C4-2B (cell line): ENCODE results near the gene CCDC13.

Source experiments
- CTCF ChIP-seq: fragments of 450-650 bp; conservative IDR thresholded peaks from 2 replicates; pipeline ENCODE4 v1.5.1; 2017; ENCODE audit warnings: mild to moderate bottlenecking
- ZFX ChIP-seq: fragments of 450-650 bp; IDR thresholded peaks from 2 replicates; pipeline ENCODE4 v1.6.1; 2017

- TF ChIP-seq CTCF (no peak), ZFX (no peak)
These were observed 22.6 kb upstream of the CCDC13 start for GRCh38 chr3:42795621-42796181.
